Sigmoid colon (tissue), 3 donors: ENCODE results near the gene SGPP2.

Experiments used
- CTCF ChIP-seq, 4 experiments: fragments of 450-650 bp in 3 of 4; fragments of 200-600 bp in 1 of 4; IDR thresholded peaks; one replicate each; pipeline ENCODE4 v1.5.1; 2016 to 2019; ENCODE audit warnings: antibody characterized with exemption in 4 of 4, mild to moderate bottlenecking in 3 of 4, moderate library complexity in 2 of 4
- POLR2A ChIP-seq, 2 donors: fragments of 450-650 bp; IDR thresholded peaks; one replicate each; pipeline ENCODE4 v1.6.1; 2016; ENCODE audit warnings: antibody characterized with exemption in 2 of 2, mild to moderate bottlenecking in 2 of 2, moderate library complexity in 2 of 2

- TF ChIP-seq CTCF (IDR thresholded peaks at IDR 0.05), result no peak
- TF ChIP-seq POLR2A (IDR thresholded peaks at IDR 0.05), result no peak
These were observed 25.1 kb upstream of the SGPP2 start for GRCh38 chr2:222399038-222399783.
